Fibroblast of skin of right quadriceps (primary cell): ENCODE measurements around the gene OBP2B.
"Not testable (repeated sequence)": the region's sequence is repeated elsewhere in the genome, so short reads cannot be mapped to it uniquely, and the experiment has no call there.

ENCODE experiments used
- DNase-seq: peaks from one replicate; pipeline ENCODE4 v3.0.0-alpha.2; 2013

Gene OBP2B

GRCh38 chr9:133200631-133201030 lies 8.4 kb downstream of the OBP2B start:
- DNase-seq, result no peak

DNA sequence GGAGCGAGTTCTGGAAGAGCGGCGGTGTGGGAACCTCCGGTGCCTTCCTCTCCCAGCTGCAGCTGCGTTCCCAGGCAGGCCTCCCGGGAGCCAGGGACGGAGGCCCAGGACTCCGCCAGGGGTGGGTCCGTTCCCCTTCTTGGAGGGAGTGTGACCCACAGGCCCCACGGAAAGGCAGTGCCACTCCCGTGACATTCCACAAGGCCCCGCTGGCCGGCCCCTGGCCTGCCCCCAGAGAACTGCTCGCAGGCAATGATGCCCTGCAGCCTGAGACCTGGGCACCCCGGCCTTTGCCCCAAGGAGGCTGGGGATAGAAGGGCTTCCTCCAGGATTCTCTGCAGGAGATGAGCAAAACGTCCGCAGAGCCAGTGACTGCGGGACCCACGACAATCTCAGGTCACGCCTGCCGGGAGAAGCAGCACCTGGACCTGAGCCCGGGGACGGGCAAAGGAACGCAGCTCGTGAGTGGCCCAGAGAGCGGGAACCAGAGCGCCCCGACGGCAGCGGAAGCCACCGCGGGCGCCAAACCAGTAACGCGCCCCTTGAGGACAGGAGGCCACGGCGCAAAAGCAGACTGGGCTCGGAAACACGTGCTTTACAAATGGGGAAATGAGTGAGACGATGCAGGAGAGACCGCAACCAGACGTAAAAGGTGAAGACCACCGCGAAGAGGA lies 9.3 kb downstream of the OBP2B start:
- peak; percentile 4 for DNase-seq

DNA sequence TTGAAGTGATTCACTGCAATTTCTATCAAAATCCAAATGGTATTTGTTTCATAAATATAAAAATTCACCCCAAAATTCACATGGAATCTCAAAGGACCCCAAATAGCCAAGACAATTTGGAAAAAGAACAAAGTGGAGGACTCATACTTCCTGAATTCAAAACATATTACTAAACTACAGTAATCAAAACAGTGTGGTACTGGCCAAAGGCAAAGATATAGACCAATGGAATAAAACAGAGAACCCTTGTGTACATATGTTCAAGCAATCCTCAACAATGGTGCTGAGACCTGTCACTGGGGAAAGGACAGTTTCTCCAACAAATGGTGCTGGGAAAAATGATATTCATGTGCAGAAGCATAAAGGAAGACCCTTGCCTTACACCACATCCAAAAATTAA lies 14.0 kb downstream of the OBP2B start:
- no peak for DNase-seq

DNA sequence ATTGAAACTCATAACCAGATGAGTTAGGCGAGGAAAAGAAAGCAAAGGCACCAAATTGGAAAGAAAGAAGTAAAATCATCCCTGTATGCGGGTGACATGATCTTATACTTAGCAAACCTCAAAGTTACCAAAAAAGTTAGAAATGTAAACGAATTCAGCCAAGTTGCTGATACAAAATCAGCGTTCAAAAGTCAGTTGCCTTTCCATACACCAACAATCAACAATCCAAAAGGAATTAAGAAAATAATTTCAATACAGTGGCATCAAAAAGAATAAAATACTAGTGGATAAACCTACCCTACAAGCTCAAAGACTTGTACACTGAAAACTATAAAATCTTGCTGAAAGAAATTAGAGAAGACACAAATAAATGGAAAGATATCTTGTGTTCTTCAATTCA lies 14.5 kb downstream of the OBP2B start:
- no peak for DNase-seq

GRCh38 chr9:133191989-133192388 lies 17.1 kb downstream of the OBP2B start:
- no peak for DNase-seq

- DNase-seq, result no peak
Measured at GRCh38 chr9:133189826-133190225, 19.2 kb downstream of the OBP2B start.

DNA sequence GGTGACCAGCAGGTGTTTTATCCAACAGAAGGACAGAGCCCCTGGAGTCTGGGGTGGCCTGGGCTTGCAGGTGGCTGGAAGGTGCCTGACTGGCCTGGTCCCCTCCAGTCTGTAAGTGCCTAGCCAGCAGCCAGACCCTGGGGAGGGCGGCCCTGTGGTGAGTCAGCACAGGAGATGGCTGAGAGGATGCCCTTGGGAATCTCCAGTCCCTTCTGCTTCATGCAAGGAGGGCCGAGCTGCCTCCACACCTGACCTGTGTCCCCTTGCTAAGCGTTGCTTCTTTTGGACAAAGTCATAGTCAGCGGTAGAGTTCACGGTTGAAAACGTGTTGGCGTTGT lies 20.2 kb downstream of the OBP2B start:
- DNase-seq, result no peak

- DNase-seq, result no peak
Measured at GRCh38 chr9:133188006-133188842, 20.8 kb downstream of the OBP2B start.

DNA sequence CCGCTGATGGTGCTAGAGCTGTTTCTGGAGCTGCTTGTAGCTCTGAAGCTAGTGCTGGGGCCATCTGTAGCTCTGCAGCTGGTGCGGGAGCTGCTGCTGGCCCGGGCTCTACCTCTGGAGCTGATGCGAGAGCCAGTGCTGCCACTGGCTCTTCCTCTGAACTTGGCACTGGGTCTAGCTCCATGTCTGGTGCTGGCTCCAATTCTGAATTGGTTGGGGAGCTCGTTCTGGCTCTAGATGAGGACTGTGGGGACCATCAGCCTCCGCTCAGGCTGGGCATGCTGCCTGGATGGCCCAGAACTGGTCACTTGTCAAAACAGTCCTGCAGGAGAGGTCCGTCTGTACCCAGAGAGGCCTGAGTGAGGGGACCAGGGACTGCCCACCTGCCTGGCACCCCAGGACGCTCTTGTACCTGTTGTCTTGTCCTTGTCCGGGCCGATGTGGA lies 21.5 kb downstream of the OBP2B start:
- no peak for DNase-seq

- DNase-seq, result no peak
Measured at GRCh38 chr9:133186736-133187135, 22.3 kb downstream of the OBP2B start.

- DNase-seq, result peak; percentile 73
Measured at GRCh38 chr9:133184971-133185370, 24.1 kb downstream of the OBP2B start.

DNA sequence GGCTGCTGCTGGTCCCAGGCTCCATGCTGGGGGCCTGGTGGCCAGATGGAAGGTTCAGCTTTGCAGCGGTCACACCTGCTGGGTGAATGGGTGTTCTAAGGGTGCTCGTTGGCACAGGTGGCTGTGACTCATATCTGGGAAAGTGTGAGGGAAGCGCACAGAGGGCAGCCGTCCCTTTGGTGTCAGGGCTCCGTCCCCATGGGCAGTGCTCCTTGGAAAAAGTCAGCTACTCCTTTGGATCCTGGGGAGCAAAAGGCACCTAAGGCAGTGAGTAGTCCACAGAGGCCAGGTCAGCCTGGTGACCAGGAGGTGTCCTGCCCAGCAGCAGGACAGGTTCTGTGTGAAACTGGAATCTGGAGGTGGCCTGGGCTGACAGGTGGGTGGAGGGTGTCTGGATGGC lies 26.9 kb downstream of the OBP2B start:
- no peak for DNase-seq

- DNase-seq, result no peak
Measured at GRCh38 chr9:133181561-133181960, 27.5 kb downstream of the OBP2B start.

GRCh38 chr9:133180953-133181352 lies 28.1 kb downstream of the OBP2B start:
- DNase-seq, result no peak

- no peak for DNase-seq
Measured at GRCh38 chr9:133173056-133173455, 36.0 kb downstream of the OBP2B start.

- no peak for DNase-seq
Measured at GRCh38 chr9:133171161-133171961, 37.7 kb downstream of the OBP2B start.

DNA sequence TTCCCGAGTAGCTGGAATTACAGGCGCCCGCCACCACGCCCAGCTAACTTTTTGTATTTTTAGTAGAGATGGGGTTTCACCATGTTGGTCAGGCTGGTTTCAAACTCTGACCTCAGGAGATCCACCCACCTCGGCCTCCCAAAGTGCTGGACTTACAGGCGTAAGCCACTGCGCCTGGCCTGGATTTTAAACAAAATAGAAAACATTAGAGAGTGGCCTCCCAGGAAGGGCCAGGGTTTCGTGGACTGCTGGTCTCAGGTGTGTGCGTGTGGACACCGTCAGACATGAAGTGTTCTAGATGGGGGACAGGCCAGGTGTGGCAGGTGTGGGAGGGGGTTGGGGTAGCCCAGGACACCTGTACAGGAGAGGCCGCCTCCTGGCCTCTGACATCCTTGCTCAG lies 38.3 kb downstream of the OBP2B start:
- DNase-seq, result no peak

GRCh38 chr9:133169687-133170086 lies 39.4 kb downstream of the OBP2B start:
- not testable (repeated sequence) for DNase-seq

DNA sequence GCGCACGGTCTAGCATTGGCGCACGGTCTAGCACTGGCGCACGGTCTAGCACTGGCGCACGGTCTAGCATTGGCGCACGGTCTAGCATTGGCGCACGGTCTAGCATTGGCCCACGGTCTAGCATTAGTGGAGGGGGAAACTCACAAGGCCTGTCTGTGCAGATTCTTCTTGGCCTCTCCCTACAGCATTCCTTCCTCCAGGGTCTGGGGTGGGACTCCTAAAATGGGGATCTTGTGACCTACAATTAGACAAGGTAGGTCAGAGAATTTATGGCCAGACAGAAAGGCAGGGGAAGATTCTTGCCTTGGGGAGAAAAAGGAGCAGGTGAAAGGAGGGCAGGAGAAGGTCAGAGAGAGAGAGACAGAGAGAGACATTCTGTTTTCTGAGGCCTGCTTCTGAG lies 39.9 kb downstream of the OBP2B start:
- DNase-seq, result no peak

- DNase-seq, result no peak
Measured at GRCh38 chr9:133168432-133168831, 40.6 kb downstream of the OBP2B start.

DNA sequence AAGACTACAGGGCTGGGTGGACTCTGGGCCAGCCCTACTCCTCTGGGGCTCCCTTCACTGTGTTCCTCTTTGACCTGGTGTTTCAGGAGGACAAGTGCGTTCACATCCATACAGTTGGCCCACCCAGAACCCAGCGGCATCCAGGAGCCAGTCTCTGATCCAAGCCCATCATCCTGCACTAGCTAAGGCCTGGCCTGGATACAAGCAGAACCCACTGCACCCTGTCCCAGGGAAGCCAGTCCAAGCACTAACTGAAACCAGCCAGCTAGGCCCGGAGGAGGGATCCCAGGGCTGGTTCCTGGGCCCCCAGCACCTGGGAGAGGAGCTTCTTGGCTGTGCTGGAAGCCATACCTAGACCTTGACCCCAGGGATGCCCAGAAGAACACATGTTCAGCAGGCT lies 41.3 kb downstream of the OBP2B start:
- DNase-seq, result no peak

DNA sequence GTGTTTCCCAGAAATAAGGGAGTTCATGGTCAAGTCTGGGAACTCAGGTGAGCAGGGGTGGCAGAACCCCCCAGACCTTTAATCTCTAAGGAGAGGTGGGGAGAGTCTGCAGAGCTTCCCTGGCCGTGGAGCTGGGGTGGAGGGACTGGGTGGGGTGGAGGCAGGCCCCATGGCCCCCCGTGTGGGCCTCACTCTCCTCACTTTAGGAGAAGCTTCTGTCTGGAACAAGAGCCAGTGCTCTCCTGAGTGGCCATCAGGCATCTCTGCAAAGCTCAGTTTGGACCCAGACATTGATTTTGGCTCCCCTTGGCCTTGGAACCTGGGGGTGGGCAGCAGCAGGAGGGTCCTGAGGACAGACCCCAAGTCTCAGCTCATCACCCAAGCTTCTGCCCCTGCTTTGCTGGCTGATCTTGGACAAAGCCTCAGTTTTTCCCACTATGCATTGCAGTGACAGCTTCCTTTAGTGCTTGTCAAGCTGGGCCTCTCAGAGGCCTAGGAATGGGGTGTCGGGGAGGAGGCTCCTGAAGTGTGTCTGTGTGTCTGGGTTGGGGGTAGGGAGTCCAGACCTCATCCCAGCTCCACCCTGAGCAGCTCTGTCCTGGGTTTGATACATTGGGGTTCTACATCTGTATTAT lies 41.8 kb downstream of the OBP2B start:
- no peak for DNase-seq

GRCh38 chr9:133166392-133166791 lies 42.7 kb downstream of the OBP2B start:
- no peak for DNase-seq

DNA sequence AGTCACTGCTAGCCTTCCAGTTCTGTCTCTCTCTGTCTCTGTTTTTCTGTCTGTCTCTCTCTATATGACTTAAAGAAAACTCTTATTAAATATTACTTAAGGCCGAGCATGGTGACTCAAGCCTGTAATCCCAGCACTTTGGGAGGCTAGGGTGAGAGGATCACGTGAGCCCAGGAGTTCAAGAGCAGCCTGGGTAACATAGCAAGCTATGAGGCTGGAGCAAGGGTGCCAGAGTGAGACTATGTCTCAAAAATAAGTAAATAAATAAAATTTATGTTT lies 43.7 kb downstream of the OBP2B start:
- DNase-seq, result no peak
